CD8-positive, alpha-beta memory T cell (primary cell): ENCODE results near the gene OGFOD2. TPM values are rescaled to one million over a fixed set of nuclear protein-coding genes. Genes with fewer than 3 reads are reported as not detected.

Source experiments
- CTCF ChIA-PET: fragments of 350-600 bp; sonication (Branson Sonifier 250); formaldehyde crosslinking; loops from one replicate; lab custom pipeline; 2021; ENCODE audit warnings: antibody characterized with exemption; lab: Charles Lee
- POLR2A ChIA-PET: fragments of 350-600 bp; sonication (Branson Sonifier 250); formaldehyde crosslinking; loops from one replicate; lab custom pipeline; 2021; ENCODE audit warnings: antibody characterized with exemption; lab: Charles Lee
- DNase-seq, 5 donors: peaks; one replicate each; pipeline versions ENCODE4 v3.0.0 to v3.0.0-alpha.2; 2020 to 2022; ENCODE audit warnings: mixed read lengths in 1 of 5
- H3K27ac ChIP-seq: one replicate; pipeline ENCODE4 v1.7.0; 2013; ENCODE audit warnings: low read depth, mild to moderate bottlenecking, low read length, moderate library complexity
- H3K27me3 ChIP-seq: 2 replicates; pipeline ENCODE4 v1.7.0; 2013; ENCODE audit warnings: low read length, mild to moderate bottlenecking; ENCODE audit not compliant: insufficient read depth, poor library complexity, severe bottlenecking
- H3K36me3 ChIP-seq: 2 replicates; pipeline ENCODE4 v1.7.0; 2013; ENCODE audit warnings: mild to moderate bottlenecking, low read length, moderate library complexity; ENCODE audit not compliant: insufficient read depth
- H3K4me1 ChIP-seq: 2 replicates; pipeline ENCODE4 v1.7.0; 2013; ENCODE audit warnings: mild to moderate bottlenecking, low read length, moderate library complexity; ENCODE audit not compliant: insufficient read depth
- H3K4me3 ChIP-seq: 2 replicates; pipeline ENCODE4 v1.7.0; 2013; ENCODE audit warnings: mild to moderate bottlenecking, low read length
- H3K9me3 ChIP-seq: 2 replicates; pipeline ENCODE4 v1.7.0; 2013; ENCODE audit warnings: mild to moderate bottlenecking, low read length
- H3K27ac Mint-ChIP-seq, 8 donors: one replicate each; pipeline ENCODE4 v1.8.0; 2020 to 2021; ENCODE audit warnings: mixed read lengths in 8 of 8, mild to moderate bottlenecking in 6 of 8, inconsistent platforms in 3 of 8, moderate library complexity in 3 of 8
- H3K27me3 Mint-ChIP-seq, 2 donors: one replicate each; pipeline ENCODE4 v1.8.0; 2020 to 2021; ENCODE audit warnings: mixed read lengths in 2 of 2, mild to moderate bottlenecking in 1 of 2, moderate library complexity in 1 of 2
- H3K36me3 Mint-ChIP-seq, 3 donors: one replicate each; pipeline ENCODE4 v1.8.0; 2020 to 2021; ENCODE audit warnings: mixed read lengths in 3 of 3, inconsistent platforms in 1 of 3, mild to moderate bottlenecking in 1 of 3
- H3K4me1 Mint-ChIP-seq, 3 donors: one replicate each; pipeline ENCODE4 v1.8.0; 2020 to 2021; ENCODE audit warnings: mixed read lengths in 3 of 3, inconsistent platforms in 1 of 3, mild to moderate bottlenecking in 1 of 3
- H3K4me3 Mint-ChIP-seq, 7 donors: one replicate each; pipeline ENCODE4 v1.8.0; 2020 to 2021; ENCODE audit warnings: mixed read lengths in 7 of 7, mild to moderate bottlenecking in 6 of 7, moderate library complexity in 4 of 7, inconsistent platforms in 2 of 7
- H3K9me3 Mint-ChIP-seq, 5 donors: one replicate each; pipeline ENCODE4 v1.8.0; 2020 to 2022; ENCODE audit warnings: mixed read lengths in 5 of 5, mild to moderate bottlenecking in 3 of 5, moderate library complexity in 2 of 5, inconsistent platforms in 1 of 5
- polyA plus RNA-seq: library from polyadenylated mRNA; unstranded; fragments of 300-500 nt; fragmentation: Illumina TruSeq; gene quantifications from one replicate; pipeline ENCODE4 v1.2.3, GENCODE V29; 2021
- total RNA-seq, 2 experiments: library from RNA; stranded (reverse); gene quantifications; one replicate each; pipeline ENCODE4 v1.2.3, GENCODE V29; 2021

OGFOD2 gene
- total and polyA plus RNA-seq, 3 experiments from 2014 or later: 14.9 to 29.5 (median 27.7) TPM

- POLR2A ChIA-PET: no interaction called here
Measured at GRCh38 chr12:122969676-122970075, 5.4 kb upstream of the OGFOD2 start.

GRCh38 chr12:122974274-122974891, 661 bp upstream of the OGFOD2 start:
- H3K4me1 ChIP-seq: peaks cover 27% of the 10 kb centered on the region
- peak; percentile 97 to 99 (median 98) for DNase-seq
- H3K27ac Mint-ChIP-seq: peak overlapping the region; percentile 99 to 100 (median 99)
- H3K27me3 ChIP-seq: no peaks in the 10 kb centered on the region
- ChIA-PET CTCF (interaction anchor here (1.2 to 2.8 kb wide), 3 partner anchors 8 to 115 kb away, joined by 3 to 7 read pairs (median 3); partner anchors contain the start of gene ABCB9), POLR2A (interaction anchor here (0.5 to 2.5 kb wide), 8 partner anchors 8 to 391 kb away, joined by 3 to 20 read pairs (median 6); partner anchors contain the start of genes ABCB9, DENR, MPHOSPH9 and MTRFR)
- H3K4me3 ChIP-seq: peak overlapping the region; percentile 100
- no peaks in the 10 kb centered on the region for H3K36me3 ChIP-seq
- no peaks in the 10 kb centered on the region for H3K27me3 Mint-ChIP-seq
- H3K9me3 Mint-ChIP-seq: no peaks in the 10 kb centered on the region
- H3K36me3 Mint-ChIP-seq: peaks cover 0 to 17% (median 0%) of the 10 kb centered on the region in 3 donors
- peak overlapping the region; percentile 95 to 99 (median 98) for H3K4me3 Mint-ChIP-seq
- peaks cover 26 to 50% (median 29%) of the 10 kb centered on the region in 3 donors for H3K4me1 Mint-ChIP-seq
- peak overlapping the region; percentile 98 for H3K27ac ChIP-seq
- H3K9me3 ChIP-seq: no peaks in the 10 kb centered on the region

More at GRCh38 chr12:122969676-122970075, 5.4 kb upstream of the OGFOD2 start:
- Mint-ChIP-seq H3K36me3 (peaks cover 0 to 4% (median 0%) of the 10 kb centered on the region in 3 donors), H3K9me3 (no peaks in the 10 kb centered on the region), H3K4me3 (no peak overlapping the region), H3K27ac (peak overlapping the region in 1 of 8 donors; percentile 5), H3K4me1 (peaks cover 11 to 30% (median 16%) of the 10 kb centered on the region in 3 donors), H3K27me3 (no peaks in the 10 kb centered on the region)
- no peaks in the 10 kb centered on the region for H3K9me3 ChIP-seq
- CTCF ChIA-PET: interaction anchor here (1.2 to 1.8 kb wide), 2 partner anchors 109 to 176 kb away, joined by 3 to 4 read pairs; no protein-coding TSS in a partner anchor
- no peaks in the 10 kb centered on the region for H3K27me3 ChIP-seq
- no peak overlapping the region for H3K27ac ChIP-seq
- no peak for DNase-seq
- H3K4me1 ChIP-seq: peaks cover 20% of the 10 kb centered on the region
- H3K36me3 ChIP-seq: no peaks in the 10 kb centered on the region
- H3K4me3 ChIP-seq: no peak overlapping the region

- H3K27me3 Mint-ChIP-seq: no peaks in the 10 kb centered on the region
- H3K4me1 ChIP-seq: peaks cover 35% of the 10 kb centered on the region
- peak overlapping the region; percentile 95 to 99 (median 98) for H3K4me3 Mint-ChIP-seq
- ChIA-PET POLR2A (interaction anchor here (0.6 to 2.5 kb wide), 6 partner anchors 10 to 907 kb away, joined by 3 to 20 read pairs (median 5); partner anchors contain the start of genes ABCB9, MPHOSPH9 and MTRFR), CTCF (interaction anchor here (0.8 to 2.8 kb wide), 6 partner anchors 9 to 262 kb away, joined by 3 to 7 read pairs (median 4); partner anchors contain the start of gene ABCB9)
- peak overlapping the region; percentile 100 for H3K4me3 ChIP-seq
- H3K4me1 Mint-ChIP-seq: peaks cover 31 to 61% (median 37%) of the 10 kb centered on the region in 3 donors
- H3K27me3 ChIP-seq: no peaks in the 10 kb centered on the region
- peak overlapping the region; percentile 98 for H3K27ac ChIP-seq
- no peaks in the 10 kb centered on the region for H3K36me3 ChIP-seq
- H3K36me3 Mint-ChIP-seq: peaks cover 0 to 21% (median 0%) of the 10 kb centered on the region in 3 donors
- peak overlapping the region; percentile 99 to 100 (median 99) for H3K27ac Mint-ChIP-seq
- DNase-seq: no peak
- H3K9me3 Mint-ChIP-seq: no peaks in the 10 kb centered on the region
- H3K9me3 ChIP-seq: no peaks in the 10 kb centered on the region
Measured at GRCh38 chr12:122975790-122976647, 975 bp downstream of the OGFOD2 start.

GRCh38 chr12:122976648-122976975, 1.6 kb downstream of the OGFOD2 start:
- Mint-ChIP-seq H3K27ac (peak overlapping the region in 3 of 8 donors; percentile 94 to 99 (median 99)), H3K9me3 (no peaks in the 10 kb centered on the region), H3K4me1 (peaks cover 35 to 65% (median 39%) of the 10 kb centered on the region in 3 donors), H3K36me3 (peaks cover 0 to 22% (median 0%) of the 10 kb centered on the region in 3 donors), H3K4me3 (peak overlapping the region in 6 of 7 donors; percentile 50 to 98 (median 96)), H3K27me3 (no peaks in the 10 kb centered on the region)
- ChIA-PET CTCF (interaction anchor here (0.8 to 2.0 kb wide), 3 partner anchors 79 to 261 kb away, joined by 3 to 5 read pairs (median 3); no protein-coding TSS in a partner anchor), POLR2A (interaction anchor here (0.6 to 0.8 kb wide), 3 partner anchors 79 to 908 kb away, joined by 3 to 9 read pairs (median 6); no protein-coding TSS in a partner anchor)
- H3K27me3 ChIP-seq: no peaks in the 10 kb centered on the region
- H3K9me3 ChIP-seq: no peaks in the 10 kb centered on the region
- no peak for DNase-seq
- H3K27ac ChIP-seq: peak overlapping the region; percentile 98
- no peak overlapping the region for H3K4me3 ChIP-seq
- H3K4me1 ChIP-seq: peaks cover 39% of the 10 kb centered on the region
- H3K36me3 ChIP-seq: no peaks in the 10 kb centered on the region

- Mint-ChIP-seq H3K36me3 (peaks cover 0 to 28% (median 0%) of the 10 kb centered on the region in 3 donors), H3K4me1 (peaks cover 40 to 70% (median 45%) of the 10 kb centered on the region in 3 donors), H3K4me3 (peak overlapping the region; percentile 37 to 98 (median 73)), H3K27me3 (no peaks in the 10 kb centered on the region), H3K9me3 (no peaks in the 10 kb centered on the region), H3K27ac (peak overlapping the region in 4 of 8 donors; percentile 47 to 99 (median 62))
- ChIA-PET POLR2A (interaction anchor here (0.6 kb wide), 2 partner anchors 196 to 722 kb away, joined by 5 to 9 read pairs; no protein-coding TSS in a partner anchor), CTCF (interaction anchor here (0.8 to 2.0 kb wide), 2 partner anchors 80 to 261 kb away, joined by 3 to 5 read pairs; no protein-coding TSS in a partner anchor)
- Histone ChIP-seq H3K27ac (no peak overlapping the region), H3K36me3 (no peaks in the 10 kb centered on the region), H3K27me3 (no peaks in the 10 kb centered on the region), H3K4me3 (no peak overlapping the region), H3K9me3 (no peaks in the 10 kb centered on the region), H3K4me1 (peaks cover 44% of the 10 kb centered on the region)
- DNase-seq: no peak
Measured at GRCh38 chr12:122977153-122977552, 2.1 kb downstream of the OGFOD2 start.

- Mint-ChIP-seq H3K4me3 (peak overlapping the region in 6 of 7 donors; percentile 27 to 98 (median 69)), H3K9me3 (no peaks in the 10 kb centered on the region), H3K27me3 (no peaks in the 10 kb centered on the region), H3K27ac (peak overlapping the region in 6 of 8 donors; percentile 68 to 99 (median 78)), H3K36me3 (peaks cover 0 to 31% (median 0%) of the 10 kb centered on the region in 3 donors), H3K4me1 (peaks cover 44 to 76% (median 47%) of the 10 kb centered on the region in 3 donors)
- Histone ChIP-seq H3K4me3 (no peak overlapping the region), H3K27me3 (no peaks in the 10 kb centered on the region), H3K9me3 (no peaks in the 10 kb centered on the region), H3K36me3 (no peaks in the 10 kb centered on the region), H3K27ac (no peak overlapping the region), H3K4me1 (peaks cover 51% of the 10 kb centered on the region)
- no peak for DNase-seq
- ChIA-PET CTCF (no interaction called here), POLR2A (interaction anchor here (0.6 kb wide), 1 partner anchor 721 kb away, joined by 5 read pairs; no protein-coding TSS in a partner anchor)
Measured at GRCh38 chr12:122977655-122978392, 2.8 kb downstream of the OGFOD2 start.

- DNase-seq: no peak
- H3K36me3 ChIP-seq: no peaks in the 10 kb centered on the region
- Mint-ChIP-seq H3K9me3 (no peaks in the 10 kb centered on the region), H3K4me3 (peak overlapping the region in 5 of 7 donors; percentile 15 to 73 (median 63)), H3K27me3 (no peaks in the 10 kb centered on the region), H3K36me3 (peaks cover 0 to 38% (median 0%) of the 10 kb centered on the region in 3 donors), H3K4me1 (peaks cover 49 to 80% (median 51%) of the 10 kb centered on the region in 3 donors), H3K27ac (peak overlapping the region in 2 of 8 donors; percentile 68 to 99)
- H3K27me3 ChIP-seq: no peaks in the 10 kb centered on the region
- no peak overlapping the region for H3K4me3 ChIP-seq
- peaks cover 56% of the 10 kb centered on the region for H3K4me1 ChIP-seq
- ChIA-PET CTCF (no interaction called here), POLR2A (interaction anchor here (0.6 kb wide), 1 partner anchor 147 kb away, joined by 3 read pairs; no protein-coding TSS in a partner anchor)
- H3K9me3 ChIP-seq: no peaks in the 10 kb centered on the region
- H3K27ac ChIP-seq: no peak overlapping the region
Measured at GRCh38 chr12:122978507-122978955, 3.5 kb downstream of the OGFOD2 start.
